HPDE6-E6E7 (cell line): Measurements from ENCODE around the gene HOXC9.

Experiments used
- DNase-seq: peaks from one replicate; pipeline ENCODE4 v3.0.0; 2011; ENCODE audit warnings: missing footprints; ENCODE audit errors: extremely low spot score

HOXC9 gene

DNA sequence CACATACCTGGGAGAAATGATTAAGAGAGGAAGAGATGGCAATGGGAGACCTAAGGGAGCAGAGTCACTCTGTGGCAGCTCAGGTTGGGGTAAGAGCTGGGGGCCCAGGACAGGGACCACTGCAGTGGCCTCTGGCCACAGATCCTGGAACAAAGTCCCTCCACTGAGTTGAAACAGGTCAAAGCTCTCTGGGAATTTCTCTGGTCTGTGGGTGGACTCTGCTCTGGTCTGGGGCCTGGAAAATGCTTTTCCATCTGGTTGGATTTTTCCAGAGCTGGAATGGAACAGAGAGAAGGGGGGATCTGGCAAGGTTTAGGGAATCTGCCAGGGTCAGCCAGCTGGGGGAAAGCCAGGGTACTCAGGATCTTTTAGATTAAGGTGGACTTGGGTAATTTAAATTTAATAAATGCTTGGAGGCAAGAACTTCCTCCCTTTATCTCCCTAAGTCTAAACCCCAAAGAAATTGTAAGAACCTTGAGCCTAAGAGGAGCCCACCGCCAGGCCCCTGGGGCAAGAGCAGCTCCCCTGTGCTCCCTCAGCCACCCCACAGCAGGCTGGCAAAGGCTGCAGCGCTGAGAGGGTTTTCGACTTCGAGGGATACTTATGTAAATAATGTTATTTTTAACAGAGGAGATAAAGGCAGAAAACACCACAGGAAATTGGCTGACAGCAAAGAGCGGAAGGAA, 11.3 kb upstream of the HOXC9 start:
- DNase-seq, result no peak

DNA sequence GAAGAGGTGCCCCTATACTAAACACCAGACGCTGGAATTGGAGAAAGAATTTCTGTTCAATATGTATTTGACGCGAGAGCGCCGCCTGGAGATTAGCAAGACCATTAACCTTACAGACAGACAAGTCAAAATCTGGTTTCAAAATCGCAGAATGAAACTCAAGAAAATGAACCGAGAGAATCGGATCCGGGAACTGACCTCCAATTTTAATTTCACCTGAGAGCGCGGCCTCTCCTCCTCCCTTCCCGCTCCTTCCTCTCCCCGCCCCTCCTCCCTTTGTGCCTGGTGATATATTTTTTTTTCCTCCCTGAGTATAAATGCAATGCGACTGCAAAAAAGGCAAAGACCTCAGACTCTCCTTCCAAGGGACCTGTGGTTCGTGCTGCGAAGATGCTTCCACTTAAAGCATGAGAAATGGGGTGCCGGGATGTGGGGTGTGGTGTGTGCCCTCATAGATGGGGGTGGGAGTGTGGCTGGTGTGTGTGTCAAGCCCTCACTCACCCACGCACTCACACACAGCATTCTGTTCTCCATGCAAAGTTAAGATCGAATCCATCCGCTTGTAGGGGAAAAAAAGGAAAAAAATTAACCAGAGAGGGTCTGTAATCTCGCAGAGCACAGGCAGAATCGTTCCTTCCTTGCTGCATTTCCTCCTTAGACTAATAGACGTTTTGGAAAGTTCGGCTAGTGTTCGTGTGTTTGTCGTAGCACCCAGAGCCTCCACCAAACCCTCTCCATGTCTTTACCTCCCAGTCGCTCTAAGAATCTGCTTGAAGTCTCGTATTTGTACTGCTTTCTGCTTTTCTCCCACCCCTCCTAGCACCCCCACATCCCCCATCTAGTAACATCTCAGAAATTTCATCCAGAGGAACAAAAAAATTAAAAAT, 10.5 kb upstream of the HOXC9 start:
- no peak for DNase-seq

- no peak for DNase-seq
Observed at GRCh38 chr12:53990311-53991076, 9.5 kb upstream of the HOXC9 start.

DNA sequence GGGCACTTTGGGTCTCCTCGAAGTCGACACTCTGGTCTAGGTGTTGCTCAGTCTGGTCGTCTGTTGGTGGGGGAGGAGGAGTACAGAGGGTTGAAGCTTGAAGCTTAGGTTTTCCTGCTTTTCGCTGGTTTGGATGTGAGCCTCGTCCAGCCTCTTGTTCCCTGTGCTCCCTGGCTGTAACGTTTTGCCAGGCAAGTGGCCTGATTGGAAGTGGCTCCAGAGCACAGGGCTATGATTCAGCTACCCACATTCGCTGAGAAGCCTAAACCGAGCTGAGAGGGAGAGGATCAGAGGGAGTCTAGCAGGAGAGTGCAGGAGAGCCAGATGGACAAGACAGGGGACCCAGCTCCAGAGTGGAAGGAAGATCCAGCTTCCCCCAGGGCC, 8.9 kb upstream of the HOXC9 start:
- DNase-seq, result no peak

DNA sequence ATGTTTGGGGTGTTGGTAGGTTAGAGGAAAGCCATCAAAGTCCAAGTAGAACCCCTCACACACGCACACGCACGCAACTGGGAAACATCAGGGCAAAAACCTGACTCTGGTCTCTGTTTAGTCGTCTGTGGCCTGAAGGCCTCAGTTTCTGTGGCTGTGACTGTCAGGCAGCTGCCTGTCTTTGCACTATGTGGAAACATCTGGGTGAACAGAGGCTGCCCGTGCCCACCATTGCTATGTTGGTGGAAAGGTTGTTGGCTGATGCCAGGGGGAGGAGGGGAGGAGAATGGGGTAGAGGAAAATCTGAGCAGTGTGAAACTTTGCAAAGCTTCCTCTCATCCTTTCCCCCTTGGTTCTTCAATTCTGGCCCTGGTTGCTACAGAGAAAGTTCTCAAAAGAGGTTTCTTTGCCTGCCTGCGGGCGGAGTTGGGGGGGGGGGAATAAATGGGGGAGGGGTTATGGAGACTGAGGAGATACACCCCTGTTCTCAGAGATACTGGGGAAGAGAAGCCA, 7.5 kb upstream of the HOXC9 start:
- no peak for DNase-seq

- DNase-seq, result no peak
Observed at GRCh38 chr12:53993162-53994008, 6.6 kb upstream of the HOXC9 start.

DNA sequence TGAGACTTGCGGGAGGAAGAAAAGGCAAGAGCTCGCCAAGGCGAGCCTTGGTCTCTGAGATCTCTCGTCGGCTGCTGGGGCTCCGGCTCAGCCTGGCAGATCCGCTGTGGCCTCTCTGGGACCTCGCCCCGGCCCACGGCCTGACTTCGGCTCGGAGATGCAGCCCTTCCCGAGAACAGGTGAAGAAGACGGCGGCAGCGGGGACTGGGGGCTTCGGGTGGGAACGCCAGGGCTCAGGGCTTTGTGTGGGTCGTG, 6.0 kb upstream of the HOXC9 start:
- no peak for DNase-seq

DNA sequence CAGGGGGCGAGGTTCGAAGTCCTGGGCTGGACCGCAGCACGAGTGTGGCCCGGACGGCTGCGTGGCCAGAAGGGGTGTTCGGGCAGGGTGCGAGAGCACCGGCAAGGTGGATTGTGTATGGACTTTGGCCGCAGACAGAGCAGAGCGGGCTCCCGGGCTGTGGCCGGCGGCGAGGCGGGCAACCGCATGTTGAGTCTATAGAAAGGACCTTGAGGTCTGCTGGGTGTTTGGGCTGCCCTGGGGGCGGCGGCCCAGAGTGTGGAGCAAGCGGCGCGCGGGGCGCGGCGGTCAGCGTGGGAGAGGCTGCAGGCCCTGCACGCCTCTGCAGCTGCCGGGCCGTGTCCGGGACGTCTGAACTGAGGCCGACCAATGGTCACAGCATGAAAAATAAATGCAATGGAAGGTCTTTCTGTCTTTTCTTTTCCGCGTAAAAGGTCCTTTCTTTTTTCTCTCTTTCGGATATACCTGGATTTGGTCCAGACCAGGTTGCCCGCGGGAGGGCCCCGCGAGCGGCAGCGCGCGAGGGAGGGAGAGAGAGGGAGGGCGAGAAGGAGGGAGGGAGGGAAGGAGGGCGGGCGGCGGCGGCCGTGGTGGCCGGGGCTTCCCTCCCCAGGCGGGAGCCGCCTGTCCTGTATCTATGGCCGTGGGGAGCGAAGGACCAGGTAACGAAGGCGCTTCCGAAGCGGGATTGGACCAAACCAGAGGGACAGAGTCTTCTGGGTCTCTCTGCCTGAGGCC, 5.5 kb upstream of the HOXC9 start:
- no peak for DNase-seq

DNA sequence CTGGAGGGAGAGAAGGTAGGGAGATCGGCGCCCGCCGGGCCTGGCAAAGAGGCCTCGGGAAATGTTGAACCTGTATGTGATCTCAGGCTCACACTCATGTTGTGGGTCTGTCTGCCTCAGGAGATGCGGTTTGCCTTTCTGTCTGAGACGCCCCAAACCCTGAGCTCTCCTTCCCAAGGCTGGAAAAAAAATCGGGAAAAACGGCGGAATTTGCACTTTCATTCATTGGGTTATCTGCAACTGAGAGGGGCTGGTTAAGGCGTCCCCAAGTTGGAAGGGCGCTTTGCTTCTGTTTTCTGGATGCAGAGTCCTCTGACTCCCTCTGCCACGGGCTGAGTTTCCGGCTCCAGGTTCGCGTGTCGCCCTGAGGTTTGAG, 5.0 kb upstream of the HOXC9 start:
- no peak for DNase-seq

GRCh38 chr12:53995378-53996239, 4.4 kb upstream of the HOXC9 start:
- DNase-seq, result no peak

DNA sequence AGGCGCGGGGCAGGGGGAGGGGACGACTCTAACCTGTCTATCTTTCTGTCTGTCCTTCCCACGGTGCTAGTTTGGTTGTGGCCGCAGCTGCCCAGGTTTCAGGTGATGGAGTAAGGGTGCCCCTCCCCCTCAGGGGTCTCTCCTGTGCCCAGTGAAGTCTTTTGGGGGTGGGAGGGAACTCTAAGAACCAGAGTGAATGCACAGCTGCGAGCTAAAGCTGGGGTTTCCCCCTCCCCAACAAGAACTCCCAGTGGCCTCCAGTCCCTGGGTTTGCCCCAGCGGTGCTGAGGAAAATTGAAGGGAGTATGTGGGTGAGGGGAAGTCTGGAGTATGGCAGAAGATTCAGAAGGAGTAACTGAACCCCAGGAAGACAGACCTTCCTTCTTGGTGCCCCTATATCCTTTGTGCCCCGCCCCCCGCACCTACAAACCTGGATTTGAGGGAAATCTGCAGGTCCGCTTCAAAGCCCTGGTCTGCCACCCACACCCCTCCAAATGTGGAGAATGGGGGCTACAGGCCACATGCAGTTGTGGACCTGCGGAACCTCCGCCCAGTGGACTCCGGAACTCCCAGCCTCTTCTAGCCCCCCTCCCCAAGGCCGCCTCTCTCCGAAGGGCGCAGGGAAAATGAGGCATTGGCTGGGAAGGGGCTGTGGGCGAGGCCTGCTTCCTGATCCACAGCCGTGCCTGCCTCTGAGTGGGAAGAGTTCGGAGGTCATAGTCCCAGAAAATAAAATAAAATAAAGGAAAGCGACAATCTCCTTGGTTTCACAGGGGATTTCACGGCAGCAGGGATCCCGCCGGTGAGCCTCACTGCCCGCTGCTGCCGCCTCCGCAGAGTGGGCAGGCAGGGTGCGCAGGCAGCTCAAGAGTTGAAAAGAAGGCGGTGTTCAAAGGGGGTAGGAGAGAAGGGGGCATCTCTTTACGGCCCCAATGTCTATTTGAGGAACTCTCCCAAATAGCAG, 3.4 kb upstream of the HOXC9 start:
- DNase-seq, result no peak

DNA sequence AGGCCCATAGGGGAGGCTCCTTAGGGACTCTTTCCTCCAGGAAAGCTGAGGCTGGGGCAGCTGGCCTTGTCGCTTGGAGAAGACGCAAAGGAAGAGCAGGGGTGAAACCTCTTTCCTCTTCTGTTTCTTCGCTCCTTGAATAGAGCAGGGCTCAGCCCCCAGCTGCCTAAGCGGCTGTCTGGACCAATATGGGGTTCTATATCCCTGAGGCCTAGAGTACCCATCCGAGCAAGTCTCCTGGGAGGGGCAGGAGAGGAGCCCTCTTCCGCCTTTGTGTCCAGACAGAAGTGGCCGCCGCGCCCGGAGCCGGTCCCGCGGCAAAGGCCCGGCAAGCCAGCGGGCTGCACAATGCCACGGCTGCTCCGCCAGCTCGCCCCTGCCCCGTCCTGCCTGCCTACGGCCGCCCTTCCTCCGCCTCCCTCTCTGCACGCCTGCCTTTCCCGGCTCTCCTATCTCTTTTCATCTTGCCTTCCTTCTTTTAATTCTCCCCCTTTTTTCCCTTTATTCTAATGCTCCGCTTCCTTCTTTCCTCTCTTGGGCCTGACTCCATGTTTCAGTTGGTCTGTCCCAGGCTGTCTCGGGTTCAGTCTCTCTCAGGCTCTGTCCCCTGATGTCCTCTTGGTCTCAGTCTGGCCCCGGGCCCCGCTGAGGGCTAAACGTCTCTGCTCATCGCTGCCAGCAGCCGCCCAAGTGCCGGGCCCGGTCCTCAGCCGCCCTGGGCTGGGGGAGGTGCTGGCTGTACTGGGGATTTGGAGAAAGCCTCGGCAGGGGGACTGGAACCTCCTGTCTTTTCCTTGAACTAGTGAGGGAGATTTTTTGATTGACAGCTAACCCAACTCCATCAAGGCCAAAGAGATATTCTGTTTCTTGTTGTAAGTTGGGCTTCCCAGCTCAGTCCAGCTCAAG, 2.5 kb upstream of the HOXC9 start:
- DNase-seq, result no peak

DNA sequence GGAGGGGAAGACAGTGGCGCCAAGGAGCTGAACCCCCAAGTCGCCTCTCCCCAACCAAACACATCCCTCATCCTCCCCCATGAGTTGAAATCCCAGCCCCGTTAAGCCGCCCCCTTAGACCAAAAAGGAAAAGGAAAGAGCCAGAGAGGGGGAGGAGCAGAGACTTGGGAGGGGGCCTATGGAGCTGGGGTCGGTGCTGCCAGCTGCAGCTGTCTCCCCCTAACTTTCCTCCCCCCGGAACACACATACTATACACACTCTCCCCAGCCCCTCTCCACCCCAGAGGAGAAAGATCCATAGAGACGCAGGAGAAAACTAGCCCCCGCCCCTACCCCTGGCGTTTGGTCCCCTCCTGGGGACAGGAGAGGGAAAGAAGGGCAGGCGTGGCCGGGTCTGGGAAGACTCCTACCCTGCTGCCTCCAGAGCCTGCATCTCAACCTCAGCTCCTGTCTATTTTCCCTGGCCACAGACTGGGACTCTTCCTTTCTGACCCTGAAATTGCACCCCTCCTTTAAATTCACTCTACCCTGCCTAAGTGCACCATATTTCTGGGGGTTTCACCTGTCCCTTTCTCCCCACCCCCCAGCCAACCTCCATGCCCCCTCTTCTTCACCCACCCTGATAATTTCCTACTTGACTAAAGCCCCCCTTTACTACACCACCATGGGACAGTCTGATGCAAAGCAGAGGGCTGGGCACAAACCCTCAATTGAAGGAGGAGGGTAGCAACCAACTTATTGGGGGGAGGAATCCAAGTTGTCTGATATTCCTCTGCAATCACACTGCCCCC, 1.7 kb upstream of the HOXC9 start:
- no peak for DNase-seq

- DNase-seq, result no peak
Observed at GRCh38 chr12:53998900-53999236, 1.1 kb upstream of the HOXC9 start.

DNA sequence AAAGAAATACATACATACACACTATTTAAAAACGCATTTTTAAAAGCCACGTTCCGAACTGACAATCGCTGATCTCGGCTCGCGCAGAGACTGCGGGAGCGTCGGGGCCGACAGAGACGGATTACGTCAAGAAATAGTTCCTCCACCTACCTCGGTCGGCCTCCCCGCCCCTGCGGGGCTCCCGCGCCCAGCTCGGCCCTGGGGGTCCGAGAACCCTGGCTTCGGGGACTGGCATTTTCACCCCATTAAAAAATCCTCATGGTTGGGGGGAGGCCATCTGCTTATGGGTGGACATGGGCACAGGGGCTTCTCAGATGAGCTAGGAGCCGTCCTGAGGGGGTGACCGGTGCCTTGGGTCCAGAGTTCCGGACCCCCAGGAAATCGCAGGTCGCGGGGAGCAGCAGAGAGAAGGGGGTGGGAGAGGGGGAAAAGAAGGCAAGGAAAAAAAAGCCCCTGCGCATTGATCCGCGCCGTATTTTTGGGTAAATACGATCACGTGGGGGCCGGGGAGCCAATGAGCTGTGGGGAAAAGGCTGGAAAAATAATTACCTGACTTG, 324 bp upstream of the HOXC9 start:
- DNase-seq, result no peak

- no peak for DNase-seq
Observed at GRCh38 chr12:54001283-54002187, 1.6 kb downstream of the HOXC9 start.
